Measurements from ENCODE around the gene OR10G3. TPM values are rescaled to one million over a fixed set of nuclear protein-coding genes. Genes with fewer than 3 reads are reported as not detected.
A peak's percentile ranks its signal among the peaks of the same experiment; 100 is the strongest.

The OR10G3 gene
- total and polyA plus RNA-seq, 2 of the 13 experiments (the other 11 are each of a cell fraction or from before 2014, with no cell fraction given): not detected

GRCh38 chr14:21527318-21527679 is 52.6 kb downstream of the OR10G3 start (continued):
- TF ChIP-seq, protein P1, sequence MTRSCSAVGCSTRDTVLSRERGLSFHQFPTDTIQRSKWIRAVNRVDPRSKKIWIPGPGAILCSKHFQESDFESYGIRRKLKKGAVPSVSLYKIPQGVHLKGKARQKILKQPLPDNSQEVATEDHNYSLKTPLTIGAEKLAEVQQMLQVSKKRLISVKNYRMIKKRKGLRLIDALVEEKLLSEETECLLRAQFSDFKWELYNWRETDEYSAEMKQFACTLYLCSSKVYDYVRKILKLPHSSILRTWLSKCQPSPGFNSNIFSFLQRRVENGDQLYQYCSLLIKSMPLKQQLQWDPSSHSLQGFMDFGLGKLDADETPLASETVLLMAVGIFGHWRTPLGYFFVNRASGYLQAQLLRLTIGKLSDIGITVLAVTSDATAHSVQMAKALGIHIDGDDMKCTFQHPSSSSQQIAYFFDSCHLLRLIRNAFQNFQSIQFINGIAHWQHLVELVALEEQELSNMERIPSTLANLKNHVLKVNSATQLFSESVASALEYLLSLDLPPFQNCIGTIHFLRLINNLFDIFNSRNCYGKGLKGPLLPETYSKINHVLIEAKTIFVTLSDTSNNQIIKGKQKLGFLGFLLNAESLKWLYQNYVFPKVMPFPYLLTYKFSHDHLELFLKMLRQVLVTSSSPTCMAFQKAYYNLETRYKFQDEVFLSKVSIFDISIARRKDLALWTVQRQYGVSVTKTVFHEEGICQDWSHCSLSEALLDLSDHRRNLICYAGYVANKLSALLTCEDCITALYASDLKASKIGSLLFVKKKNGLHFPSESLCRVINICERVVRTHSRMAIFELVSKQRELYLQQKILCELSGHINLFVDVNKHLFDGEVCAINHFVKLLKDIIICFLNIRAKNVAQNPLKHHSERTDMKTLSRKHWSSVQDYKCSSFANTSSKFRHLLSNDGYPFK (CRISPR knock-in tag; IDR thresholded peaks at IDR 0.05; ENCODE audit: borderline replicate concordance): no peak
- TF ChIP-seq ZNF790 (CRISPR knock-in tag; IDR thresholded peaks at IDR 0.05; ENCODE audit: borderline replicate concordance) (no peak), ZNF512B (CRISPR knock-in tag; IDR thresholded peaks at IDR 0.05; ENCODE audit: borderline replicate concordance) (no peak), ZNF879 (CRISPR knock-in tag; IDR thresholded peaks at IDR 0.05) (no peak), HMGXB3 (CRISPR knock-in tag; IDR thresholded peaks at IDR 0.05; ENCODE audit: borderline replicate concordance) (no peak), EP300 (IDR thresholded peaks at IDR 0.05; ENCODE audit: low read depth in 2 of 2, low read length in 2 of 2) (no peak), EP300 (CRISPR knock-in tag; IDR thresholded peaks at IDR 0.05; ENCODE audit: borderline replicate concordance) (no peak), ZBTB7B (CRISPR knock-in tag; IDR thresholded peaks at IDR 0.05) (0 out of 2 replicates have a peak, but pooled peaks have one; percentile 7), MAZ (IDR thresholded peaks at IDR 0.05; ENCODE audit: borderline replicate concordance, low read depth, low read length) (no peak), MAZ (CRISPR knock-in tag; IDR thresholded peaks at IDR 0.05; ENCODE audit: low read depth) (no peak), ZNF556 (CRISPR knock-in tag; IDR thresholded peaks at IDR 0.05; ENCODE audit: borderline replicate concordance) (no peak), ZMYM3 (CRISPR knock-in tag; IDR thresholded peaks at IDR 0.05) (no peak)
- TF ChIP-seq, protein P2, sequence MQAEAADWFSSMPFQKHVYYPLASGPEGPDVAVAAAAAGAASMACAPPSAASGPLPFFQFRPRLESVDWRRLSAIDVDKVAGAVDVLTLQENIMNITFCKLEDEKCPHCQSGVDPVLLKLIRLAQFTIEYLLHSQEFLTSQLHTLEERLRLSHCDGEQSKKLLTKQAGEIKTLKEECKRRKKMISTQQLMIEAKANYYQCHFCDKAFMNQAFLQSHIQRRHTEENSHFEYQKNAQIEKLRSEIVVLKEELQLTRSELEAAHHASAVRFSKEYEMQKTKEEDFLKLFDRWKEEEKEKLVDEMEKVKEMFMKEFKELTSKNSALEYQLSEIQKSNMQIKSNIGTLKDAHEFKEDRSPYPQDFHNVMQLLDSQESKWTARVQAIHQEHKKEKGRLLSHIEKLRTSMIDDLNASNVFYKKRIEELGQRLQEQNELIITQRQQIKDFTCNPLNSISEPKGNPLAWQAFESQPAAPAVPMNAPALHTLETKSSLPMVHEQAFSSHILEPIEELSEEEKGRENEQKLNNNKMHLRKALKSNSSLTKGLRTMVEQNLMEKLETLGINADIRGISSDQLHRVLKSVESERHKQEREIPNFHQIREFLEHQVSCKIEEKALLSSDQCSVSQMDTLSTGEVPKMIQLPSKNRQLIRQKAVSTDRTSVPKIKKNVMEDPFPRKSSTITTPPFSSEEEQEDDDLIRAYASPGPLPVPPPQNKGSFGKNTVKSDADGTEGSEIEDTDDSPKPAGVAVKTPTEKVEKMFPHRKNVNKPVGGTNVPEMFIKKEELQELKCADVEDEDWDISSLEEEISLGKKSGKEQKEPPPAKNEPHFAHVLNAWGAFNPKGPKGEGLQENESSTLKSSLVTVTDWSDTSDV (CRISPR knock-in tag; IDR thresholded peaks at IDR 0.05): no peak
- TF ChIP-seq, protein P3, sequence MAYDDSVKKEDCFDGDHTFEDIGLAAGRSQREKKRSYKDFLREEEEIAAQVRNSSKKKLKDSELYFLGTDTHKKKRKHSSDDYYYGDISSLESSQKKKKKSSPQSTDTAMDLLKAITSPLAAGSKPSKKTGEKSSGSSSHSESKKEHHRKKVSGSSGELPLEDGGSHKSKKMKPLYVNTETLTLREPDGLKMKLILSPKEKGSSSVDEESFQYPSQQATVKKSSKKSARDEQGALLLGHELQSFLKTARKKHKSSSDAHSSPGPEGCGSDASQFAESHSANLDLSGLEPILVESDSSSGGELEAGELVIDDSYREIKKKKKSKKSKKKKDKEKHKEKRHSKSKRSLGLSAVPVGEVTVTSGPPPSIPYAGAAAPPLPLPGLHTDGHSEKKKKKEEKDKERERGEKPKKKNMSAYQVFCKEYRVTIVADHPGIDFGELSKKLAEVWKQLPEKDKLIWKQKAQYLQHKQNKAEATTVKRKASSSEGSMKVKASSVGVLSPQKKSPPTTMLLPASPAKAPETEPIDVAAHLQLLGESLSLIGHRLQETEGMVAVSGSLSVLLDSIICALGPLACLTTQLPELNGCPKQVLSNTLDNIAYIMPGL (CRISPR knock-in tag; IDR thresholded peaks at IDR 0.05; ENCODE audit: borderline replicate concordance in 1 of 2, low read depth in 1 of 2): 0 out of 4 replicates have a peak, but pooled peaks of 1 of the 2 experiments have one; percentile 7

Measured in HepG2 (cell line).